Activated CD4-positive, alpha-beta T cell treated with anti-CD3 and anti-CD28 coated beads, Interleukin-2, amount 50 U/mL, for 4 hours (primary cell): ENCODE data around the gene OR6C68.
"Not testable (repeated sequence)": the region's sequence is repeated elsewhere in the genome, so short reads cannot be mapped to it uniquely, and the experiment has no call there.

Experiments used
- DNase-seq, 2 experiments: peaks; one replicate each; pipeline ENCODE4 v3.0.0-alpha.2; 2020

The OR6C68 gene

DNA sequence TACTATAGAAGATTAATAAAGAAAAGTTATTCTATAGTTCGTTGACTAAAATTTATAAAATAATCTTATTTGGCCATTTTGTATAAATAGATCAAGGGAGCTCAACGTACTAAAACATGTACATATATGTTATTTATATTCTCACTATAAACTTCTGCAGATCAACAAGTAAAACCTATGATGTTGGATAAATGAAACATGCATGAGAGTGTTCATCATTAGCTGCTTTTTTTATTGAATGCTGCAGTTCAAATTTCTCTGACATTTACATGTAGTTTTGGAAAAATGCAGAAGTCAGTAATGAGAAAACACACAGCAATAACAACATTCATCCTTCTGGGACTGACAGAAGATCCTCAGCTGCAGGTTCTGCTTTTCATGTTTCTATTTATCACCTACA lies at the start of gene OR6C68:
Gene OR6C68, plus strand, starts transcription at position 301 of the 400 bp plus-strand sequence. Its CDS starts 0 bp downstream, at position 301.
- DNase-seq = no peak

- DNase-seq = no peak
Observed at GRCh38 chr12:55443776-55444175, 48.4 kb upstream of the OR6C68 start, which contains the start of gene OR6C2. Gene OR6C2, plus strand, starts transcription at chr12:55444076. Its CDS starts 8,138 bp downstream, at chr12:55452214.

- no peak for DNase-seq
Observed at GRCh38 chr12:55445357-55445756, 46.8 kb upstream of the OR6C68 start.

- DNase-seq = no peak
Observed at GRCh38 chr12:55446326-55446725, 45.9 kb upstream of the OR6C68 start.

GRCh38 chr12:55448825-55449224 lies 43.4 kb upstream of the OR6C68 start:
- no peak for DNase-seq

GRCh38 chr12:55464926-55465325 lies 27.3 kb upstream of the OR6C68 start:
- DNase-seq = not testable (repeated sequence)

GRCh38 chr12:55467836-55468235 lies 24.3 kb upstream of the OR6C68 start:
- DNase-seq = no peak

DNA sequence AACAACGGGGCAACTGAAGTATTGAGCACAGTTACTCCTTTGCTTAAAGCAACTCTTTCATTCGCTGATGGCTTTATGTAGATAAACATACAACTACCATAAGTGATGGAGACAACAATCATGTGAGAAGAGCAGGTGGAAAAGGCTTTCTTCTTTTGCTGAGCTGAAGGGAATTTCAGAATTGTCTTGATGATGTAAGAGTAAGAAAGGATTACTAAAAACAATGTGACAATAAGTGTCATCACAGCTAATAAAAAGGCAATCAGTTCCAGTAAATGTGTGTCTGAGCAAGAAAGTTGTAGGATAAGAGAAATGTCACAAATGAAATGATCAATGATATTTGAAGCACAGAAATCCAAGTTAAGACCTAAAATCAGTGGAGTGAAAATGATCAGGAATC lies 22.9 kb upstream of the OR6C68 start:
- DNase-seq = no peak

GRCh38 chr12:55470088-55470829 lies 21.9 kb upstream of the OR6C68 start, which contains the start of gene OR6C70:
Gene OR6C70, minus strand, starts transcription at chr12:55470138. Its CDS starts 0 bp downstream, at chr12:55470138.
- DNase-seq = no peak

DNA sequence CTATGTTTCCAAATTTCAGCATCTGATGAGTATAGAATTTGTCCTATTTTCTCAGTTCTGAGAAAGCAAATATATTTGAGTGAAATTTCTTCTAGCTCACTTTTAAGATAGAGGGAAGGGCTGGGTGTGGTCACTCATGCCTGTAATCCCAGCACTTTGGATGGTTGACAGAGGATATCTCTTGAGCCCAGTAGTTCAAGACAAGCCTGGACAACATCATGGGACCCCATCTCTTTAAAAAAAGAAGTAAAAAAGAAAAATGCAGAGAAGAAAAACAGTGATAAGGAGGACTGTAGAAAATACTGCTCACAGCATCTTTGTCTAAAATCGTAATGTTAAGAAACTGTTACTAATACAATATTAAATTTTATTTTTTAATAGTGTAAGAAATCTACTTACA lies 19.9 kb upstream of the OR6C68 start:
- no peak for DNase-seq

GRCh38 chr12:55479136-55479535 lies 13.0 kb upstream of the OR6C68 start:
- DNase-seq = not testable (repeated sequence)

DNA sequence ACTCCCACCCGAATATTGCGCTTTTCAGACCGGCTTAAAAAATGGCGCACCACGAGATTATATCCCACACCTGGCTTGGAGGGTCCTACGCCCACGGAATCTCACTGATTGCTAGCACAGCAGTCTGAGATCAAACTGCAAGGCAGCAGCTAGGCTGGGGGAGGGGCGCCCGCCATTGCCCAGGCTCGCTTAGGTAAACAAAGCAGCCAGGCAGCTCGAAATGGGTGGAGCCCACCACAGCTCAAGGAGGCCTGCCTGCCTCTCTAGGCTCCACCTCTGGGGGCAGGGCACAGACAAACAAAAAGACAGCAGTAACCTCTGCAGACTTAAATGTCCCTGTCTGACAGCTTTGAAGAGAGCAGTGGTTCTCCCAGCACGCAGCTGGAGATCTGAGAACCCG lies 7.9 kb upstream of the OR6C68 start:
- not testable (repeated sequence) for DNase-seq

DNA sequence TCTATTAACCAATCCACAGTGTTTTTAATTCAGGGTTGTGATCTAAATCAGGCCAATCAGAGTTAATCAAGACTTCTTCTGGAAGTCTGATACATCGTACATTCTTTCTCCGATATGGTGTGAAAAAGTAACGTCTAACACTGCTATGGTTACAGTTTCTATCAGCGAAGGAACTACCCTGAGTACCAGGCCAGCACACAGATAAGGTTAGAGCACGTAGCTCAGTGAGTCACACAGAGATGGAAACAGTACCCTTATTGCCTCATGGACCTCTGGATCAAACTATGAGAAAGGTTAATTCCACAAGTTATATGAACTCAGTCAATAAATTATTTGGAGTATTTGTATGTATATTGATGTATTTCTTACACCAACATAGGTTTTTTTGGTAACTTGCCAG lies 3.3 kb downstream of the OR6C68 start:
- DNase-seq = no peak

GRCh38 chr12:55499231-55499630 lies 7.1 kb downstream of the OR6C68 start:
- DNase-seq = no peak

DNA sequence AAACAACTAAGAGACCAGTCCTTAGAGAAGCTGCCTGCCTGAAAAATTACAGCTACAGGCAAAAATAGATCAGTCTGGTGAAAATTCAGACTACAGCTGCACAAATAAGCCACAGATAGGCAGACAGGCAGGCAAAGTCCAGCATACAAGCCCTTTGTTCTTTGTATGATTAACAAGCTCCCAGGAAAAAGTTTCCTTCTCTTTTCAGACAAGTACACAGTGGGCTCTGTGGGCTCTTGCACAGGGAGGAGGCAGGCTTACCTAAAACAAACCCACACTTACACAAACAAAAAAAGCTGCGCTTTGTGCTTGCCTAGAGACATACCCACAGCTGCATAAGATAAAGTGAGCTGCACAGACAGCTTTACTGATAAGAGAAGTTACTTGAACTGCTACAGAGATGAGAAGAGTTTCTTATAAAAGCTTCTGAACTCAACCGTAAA lies 7.7 kb downstream of the OR6C68 start:
- no peak for DNase-seq

- DNase-seq = no peak
Observed at GRCh38 chr12:55501601-55502000, 9.4 kb downstream of the OR6C68 start.

- no peak for DNase-seq
Observed at GRCh38 chr12:55515696-55516095, 23.5 kb downstream of the OR6C68 start.

DNA sequence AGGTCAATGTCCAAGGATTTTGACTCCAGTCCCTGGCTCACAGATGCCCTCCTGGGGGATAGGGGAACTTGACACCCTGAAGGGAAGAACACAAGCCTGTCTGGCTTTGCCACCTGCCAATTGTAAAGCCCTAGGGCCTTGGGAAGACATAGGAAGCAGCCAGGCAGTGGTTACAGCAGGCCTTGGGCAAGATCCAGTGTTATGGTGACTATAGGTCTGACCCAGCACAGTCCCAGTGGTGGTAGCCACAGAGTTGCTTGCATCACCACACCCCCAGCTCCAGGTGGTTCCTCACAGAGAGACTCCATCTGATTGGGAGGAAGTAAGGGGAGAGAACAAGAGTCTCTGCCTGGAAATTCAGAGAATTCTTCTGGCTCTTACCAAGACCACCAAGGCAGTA lies 24.2 kb downstream of the OR6C68 start:
- DNase-seq = no peak
